ENCODE results near the gene OPALIN.

Gene OPALIN

DNA sequence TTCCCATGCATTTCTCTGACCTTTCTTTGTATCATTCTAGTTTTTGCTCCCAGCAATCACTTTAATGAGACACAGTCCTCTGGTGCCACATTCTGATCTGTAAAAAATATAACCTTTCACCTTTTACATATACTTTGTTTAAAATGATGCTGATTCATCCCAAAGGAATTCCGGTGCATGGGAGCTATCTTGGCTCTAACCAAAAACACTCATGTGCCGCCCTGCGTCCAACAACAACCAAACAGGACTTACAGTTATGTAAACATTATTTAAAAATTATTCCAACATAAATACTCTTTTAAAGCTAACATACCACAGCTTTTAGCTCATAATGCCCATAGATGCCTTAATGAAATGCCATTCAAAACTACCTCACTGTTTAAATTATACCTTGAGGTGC is 7.7 kb upstream of the OPALIN start:
- H3K4me3 ChIP-seq (ENCODE audit: low read depth, low read length) = no peak overlapping the region
- TF ChIP-seq, protein P1, sequence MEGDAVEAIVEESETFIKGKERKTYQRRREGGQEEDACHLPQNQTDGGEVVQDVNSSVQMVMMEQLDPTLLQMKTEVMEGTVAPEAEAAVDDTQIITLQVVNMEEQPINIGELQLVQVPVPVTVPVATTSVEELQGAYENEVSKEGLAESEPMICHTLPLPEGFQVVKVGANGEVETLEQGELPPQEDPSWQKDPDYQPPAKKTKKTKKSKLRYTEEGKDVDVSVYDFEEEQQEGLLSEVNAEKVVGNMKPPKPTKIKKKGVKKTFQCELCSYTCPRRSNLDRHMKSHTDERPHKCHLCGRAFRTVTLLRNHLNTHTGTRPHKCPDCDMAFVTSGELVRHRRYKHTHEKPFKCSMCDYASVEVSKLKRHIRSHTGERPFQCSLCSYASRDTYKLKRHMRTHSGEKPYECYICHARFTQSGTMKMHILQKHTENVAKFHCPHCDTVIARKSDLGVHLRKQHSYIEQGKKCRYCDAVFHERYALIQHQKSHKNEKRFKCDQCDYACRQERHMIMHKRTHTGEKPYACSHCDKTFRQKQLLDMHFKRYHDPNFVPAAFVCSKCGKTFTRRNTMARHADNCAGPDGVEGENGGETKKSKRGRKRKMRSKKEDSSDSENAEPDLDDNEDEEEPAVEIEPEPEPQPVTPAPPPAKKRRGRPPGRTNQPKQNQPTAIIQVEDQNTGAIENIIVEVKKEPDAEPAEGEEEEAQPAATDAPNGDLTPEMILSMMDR (IDR thresholded peaks at IDR 0.05; ENCODE audit: borderline replicate concordance, insufficient read depth, low read depth, low read length) = no peak

DNA sequence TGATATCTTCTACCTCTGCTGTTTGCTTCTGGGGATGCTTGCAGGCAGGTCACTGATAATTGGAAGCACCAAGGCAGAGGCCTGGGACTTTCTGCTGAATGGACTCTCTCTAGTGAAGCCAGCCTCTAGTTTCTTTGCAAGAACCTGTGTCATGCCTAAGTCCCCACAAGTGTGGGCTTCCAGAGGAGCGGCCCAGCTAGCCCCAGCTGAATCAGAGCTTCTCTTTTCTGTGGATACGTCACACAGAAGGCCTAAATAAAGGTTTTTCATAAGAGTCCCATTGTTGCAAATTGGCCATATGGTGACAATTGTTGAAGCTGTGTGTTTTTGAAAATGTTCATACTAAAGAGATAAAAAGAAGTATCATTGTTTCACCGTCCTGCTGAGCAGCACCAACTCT is 6.8 kb upstream of the OPALIN start:
- H3K4me3 ChIP-seq (ENCODE audit: low read depth, low read length) = no peak overlapping the region
- TF ChIP-seq, protein P1 (IDR thresholded peaks at IDR 0.05; ENCODE audit: borderline replicate concordance, insufficient read depth, low read depth, low read length) = no peak

DNA sequence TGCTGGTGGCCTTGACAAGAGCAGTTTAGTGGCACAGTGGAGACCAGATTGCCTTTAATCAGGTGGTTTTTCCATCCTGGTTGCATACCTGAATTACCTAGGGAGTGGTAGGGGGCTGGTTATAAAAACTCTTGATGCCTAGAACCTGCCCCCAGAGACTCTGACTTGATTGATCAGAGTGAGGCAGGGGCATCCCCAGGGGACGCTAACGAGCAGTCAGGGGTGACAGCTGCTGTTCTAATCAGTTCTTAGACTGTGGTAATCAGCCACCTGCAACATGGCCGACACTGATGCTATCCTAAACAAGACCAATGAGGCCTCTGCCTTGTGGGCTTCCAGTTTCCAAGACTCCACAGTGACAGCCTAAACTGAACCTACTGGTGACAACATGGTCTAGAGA is 2.0 kb upstream of the OPALIN start:
- TF ChIP-seq, protein P1 (IDR thresholded peaks at IDR 0.05; ENCODE audit: borderline replicate concordance, insufficient read depth, low read depth, low read length) = no peak

DNA sequence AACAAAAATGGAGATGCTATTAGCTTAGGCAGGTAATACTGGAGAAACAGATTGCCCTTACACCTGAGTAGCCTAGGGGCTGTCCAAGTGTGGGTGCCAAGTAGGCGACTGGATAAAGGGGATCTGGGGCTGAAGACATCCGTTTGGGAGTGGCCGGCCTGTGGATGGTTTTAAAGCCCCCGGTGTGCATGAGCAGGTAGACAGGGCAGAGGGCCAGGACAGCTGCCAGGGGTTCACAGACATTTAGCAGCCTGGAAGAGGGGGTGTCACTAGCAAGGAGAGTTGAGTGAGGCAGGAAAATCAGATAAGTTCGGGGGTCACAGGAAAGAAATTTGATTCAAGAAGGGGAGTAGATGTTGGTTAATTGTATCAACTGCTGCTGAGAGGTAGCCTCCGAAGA is 1.5 kb upstream of the OPALIN start:
- TF ChIP-seq, protein P1 (IDR thresholded peaks at IDR 0.05; ENCODE audit: borderline replicate concordance, insufficient read depth, low read depth, low read length) = no peak
- H3K4me3 ChIP-seq (ENCODE audit: low read depth, low read length) = no peak overlapping the region

More for the DNA sequence above, 2.0 kb upstream of the OPALIN start:
- no peak overlapping the region for H3K4me3 ChIP-seq (ENCODE audit: low read depth, low read length)

DNA sequence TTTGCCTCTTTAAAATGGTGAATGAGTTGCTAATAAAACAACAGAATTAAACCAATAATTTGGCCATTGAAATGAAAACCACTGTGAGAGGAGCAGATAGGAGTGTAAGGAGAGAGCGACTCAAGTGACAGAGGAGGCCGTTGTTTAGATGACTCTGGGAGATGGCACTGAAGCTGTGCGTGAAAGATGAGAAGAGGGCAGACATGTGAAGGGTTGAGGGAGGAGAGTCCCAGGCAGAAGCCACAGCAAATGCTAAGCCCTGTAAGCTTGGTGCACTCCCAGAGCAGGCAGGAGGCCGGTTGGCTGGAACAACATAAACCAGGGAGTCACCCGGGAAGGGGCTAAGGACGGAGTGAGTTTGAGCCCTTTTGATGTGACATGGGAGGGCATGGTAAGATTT is 814 bp upstream of the OPALIN start:
- no peak overlapping the region for H3K4me3 ChIP-seq (ENCODE audit: low read depth, low read length)
- TF ChIP-seq, protein P1 (IDR thresholded peaks at IDR 0.05; ENCODE audit: borderline replicate concordance, insufficient read depth, low read depth, low read length) = no peak

DNA sequence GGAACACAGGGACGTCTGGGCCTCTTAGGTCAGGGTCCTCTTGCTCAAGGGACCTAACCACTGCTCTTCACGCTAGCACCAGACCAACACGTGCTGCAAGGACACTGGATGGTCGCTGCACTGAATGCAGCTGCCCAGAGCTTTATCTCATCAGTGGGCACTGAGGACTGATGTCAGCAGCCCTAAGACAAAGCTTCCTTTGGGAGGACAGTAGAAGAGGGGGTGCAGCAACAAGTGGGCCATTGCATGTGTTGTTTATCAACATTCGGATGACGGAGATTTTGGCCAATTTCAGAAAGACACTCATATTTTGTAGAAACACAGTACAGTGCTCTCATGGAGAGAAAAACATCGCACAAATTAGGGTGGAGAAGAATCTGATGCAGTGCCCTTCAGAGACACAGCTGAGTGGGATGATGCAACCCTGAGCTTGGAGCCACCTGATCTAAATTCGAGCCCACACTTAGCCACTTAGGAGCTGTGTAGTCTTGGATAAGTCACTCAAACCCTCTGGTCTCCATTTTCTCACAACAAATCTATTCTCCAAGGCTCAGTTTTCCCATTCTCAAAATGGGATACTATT is 1.7 kb downstream of the OPALIN start:
- H3K4me3 ChIP-seq (ENCODE audit: low read depth, low read length) = no peak overlapping the region
- TF ChIP-seq, protein P1 (IDR thresholded peaks at IDR 0.05; ENCODE audit: borderline replicate concordance, insufficient read depth, low read depth, low read length) = no peak

DNA sequence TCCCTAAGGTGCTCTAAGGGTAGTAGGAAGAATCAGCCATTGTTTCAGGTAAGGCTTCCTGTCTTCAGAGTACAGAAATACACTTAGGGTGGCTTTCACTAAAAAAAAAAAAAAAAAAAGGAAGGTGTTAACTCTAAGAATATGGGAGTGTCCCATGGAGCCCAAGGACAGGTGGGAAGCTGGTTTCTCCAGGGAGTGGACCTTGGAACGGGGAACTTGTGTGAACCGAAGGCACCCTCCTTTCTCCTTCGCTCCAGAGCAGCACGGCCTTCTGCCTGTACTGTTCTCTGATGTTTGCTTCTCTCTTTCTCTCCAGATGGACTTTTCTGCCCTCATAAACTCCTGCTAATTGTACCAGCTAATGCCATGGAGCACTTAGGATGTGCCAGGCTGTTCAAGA is 6.2 kb downstream of the OPALIN start:
- TF ChIP-seq, protein P1 (IDR thresholded peaks at IDR 0.05; ENCODE audit: borderline replicate concordance, insufficient read depth, low read depth, low read length) = no peak
- no peak overlapping the region for H3K4me3 ChIP-seq (ENCODE audit: low read depth, low read length)

Data from GM12875 (cell line).